Fibroblast of mammary gland (primary cell): ENCODE measurements around the gene DISP3.

Experiments
- DNase-seq: peaks from one replicate; pipeline ENCODE4 v3.0.0-alpha.2; 2010; ENCODE audit warnings: low read depth
- H3K4me3 ChIP-seq: 2 replicates; pipeline ENCODE4 v1.5.1; 2011; ENCODE audit warnings: low read depth, mild to moderate bottlenecking, low read length, moderate library complexity; ENCODE audit not compliant: control insufficient read depth
- TF ChIP-seq, protein P1 (sequence below): conservative IDR thresholded peaks from 2 replicates; pipeline ENCODE4 v1.5.1; 2011; ENCODE audit warnings: low read depth, low read length, inconsistent platforms; ENCODE audit not compliant: control insufficient read depth, insufficient read depth

DISP3 gene

DNA sequence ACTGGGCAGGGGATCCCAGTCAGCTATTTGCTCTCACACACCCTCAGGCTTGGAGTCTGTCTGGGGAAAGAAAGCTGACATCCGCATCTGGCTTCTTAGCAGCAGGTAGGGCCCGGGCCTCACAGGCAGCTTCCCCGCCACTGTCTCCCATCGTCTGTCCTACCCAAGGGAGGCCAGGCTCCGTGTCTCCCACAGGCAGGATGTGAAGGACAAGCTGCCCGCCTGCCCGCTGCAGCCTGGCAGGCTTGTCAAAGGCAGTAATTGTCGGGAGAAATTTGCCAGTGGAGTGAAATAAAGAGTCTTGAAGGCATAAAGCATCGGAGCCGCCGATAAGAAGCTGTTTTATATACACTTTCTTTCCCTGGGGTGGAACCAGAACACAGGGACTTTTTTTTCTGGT lies 44.0 kb upstream of the DISP3 start:
- DNase-seq = no peak
- TF ChIP-seq, protein P1, sequence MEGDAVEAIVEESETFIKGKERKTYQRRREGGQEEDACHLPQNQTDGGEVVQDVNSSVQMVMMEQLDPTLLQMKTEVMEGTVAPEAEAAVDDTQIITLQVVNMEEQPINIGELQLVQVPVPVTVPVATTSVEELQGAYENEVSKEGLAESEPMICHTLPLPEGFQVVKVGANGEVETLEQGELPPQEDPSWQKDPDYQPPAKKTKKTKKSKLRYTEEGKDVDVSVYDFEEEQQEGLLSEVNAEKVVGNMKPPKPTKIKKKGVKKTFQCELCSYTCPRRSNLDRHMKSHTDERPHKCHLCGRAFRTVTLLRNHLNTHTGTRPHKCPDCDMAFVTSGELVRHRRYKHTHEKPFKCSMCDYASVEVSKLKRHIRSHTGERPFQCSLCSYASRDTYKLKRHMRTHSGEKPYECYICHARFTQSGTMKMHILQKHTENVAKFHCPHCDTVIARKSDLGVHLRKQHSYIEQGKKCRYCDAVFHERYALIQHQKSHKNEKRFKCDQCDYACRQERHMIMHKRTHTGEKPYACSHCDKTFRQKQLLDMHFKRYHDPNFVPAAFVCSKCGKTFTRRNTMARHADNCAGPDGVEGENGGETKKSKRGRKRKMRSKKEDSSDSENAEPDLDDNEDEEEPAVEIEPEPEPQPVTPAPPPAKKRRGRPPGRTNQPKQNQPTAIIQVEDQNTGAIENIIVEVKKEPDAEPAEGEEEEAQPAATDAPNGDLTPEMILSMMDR = no peak
- H3K4me3 ChIP-seq = no peak overlapping the region

DNA sequence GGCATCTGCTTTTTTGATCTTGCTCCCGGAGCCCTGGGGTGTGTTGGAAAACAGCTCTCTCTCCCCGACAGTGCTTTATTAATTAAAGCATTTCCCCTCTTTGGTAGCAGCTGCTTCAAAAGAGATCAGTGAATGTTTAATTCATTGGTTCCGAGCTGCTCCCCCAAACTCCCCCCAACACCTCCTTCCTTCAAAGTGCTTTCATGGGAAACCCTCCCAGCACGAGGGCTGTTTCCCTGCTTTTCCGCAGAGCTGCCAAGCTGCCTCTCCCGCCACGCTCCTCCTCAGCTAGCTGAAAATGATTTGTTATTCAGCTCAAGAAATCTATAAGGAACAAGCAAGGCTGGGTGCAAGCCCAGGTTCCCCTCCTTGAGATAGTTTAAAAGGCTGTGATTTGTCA lies 40.0 kb upstream of the DISP3 start:
- TF ChIP-seq, protein P1 = no peak
- DNase-seq = no peak
- no peak overlapping the region for H3K4me3 ChIP-seq

DNA sequence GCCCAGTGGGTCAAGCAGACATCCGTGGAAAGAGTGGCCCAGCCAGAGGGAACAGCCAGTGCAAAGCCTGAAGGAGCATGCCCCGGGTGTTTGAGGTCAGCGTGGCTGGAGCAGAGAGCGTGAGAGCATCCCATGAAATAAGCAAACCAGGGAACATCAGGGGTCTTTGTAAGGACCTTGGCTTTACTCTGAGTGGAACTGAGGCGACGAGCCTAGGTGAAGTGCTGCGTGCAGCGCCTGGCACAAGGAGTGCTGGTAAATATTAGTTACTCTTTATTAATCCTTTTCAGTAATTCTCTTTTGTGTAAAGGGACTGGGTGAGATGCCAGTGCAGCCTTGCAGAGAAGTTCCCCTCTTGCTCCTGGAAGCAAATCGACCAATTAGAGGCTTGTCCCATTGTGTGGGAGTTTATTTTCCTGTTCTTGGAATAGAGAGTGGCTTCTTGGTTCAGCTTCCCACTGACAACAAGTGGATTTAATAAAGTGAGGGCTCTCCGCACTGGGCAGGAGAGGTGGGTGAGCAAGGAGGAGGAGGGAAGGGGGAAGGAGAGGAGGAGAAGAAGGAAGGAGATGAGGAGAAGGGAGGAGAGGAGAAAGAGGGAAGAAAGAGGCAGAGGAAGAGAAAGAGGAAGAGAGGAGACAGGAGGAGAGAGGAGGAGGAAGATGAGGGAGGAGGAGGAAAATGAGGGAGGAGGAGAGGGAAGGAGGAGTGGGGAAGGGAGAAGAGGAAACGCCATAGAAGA lies 37.6 kb upstream of the DISP3 start:
- DNase-seq = no peak
- no peak overlapping the region for H3K4me3 ChIP-seq
- TF ChIP-seq, protein P1 = no peak

DNA sequence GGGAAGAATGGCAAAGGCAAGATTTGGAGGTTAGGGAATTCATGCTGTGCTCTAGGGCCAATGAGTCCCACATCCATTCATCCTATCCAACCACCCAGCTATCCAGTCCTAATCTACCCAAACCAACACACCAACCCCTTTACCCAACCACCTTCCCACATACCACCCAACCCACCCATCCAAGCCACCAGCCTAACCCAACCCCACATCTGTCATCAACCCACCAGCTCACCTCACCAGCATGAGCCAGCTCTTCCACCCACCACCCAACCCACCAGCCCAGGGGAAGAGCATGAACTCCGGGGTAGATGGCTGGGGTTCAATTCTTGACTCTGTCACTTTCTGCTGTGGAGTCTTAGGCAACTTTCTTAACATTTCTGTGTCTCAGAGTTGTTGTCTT lies 35.9 kb upstream of the DISP3 start:
- no peak overlapping the region for H3K4me3 ChIP-seq
- DNase-seq = no peak
- TF ChIP-seq, protein P1 = no peak

DNA sequence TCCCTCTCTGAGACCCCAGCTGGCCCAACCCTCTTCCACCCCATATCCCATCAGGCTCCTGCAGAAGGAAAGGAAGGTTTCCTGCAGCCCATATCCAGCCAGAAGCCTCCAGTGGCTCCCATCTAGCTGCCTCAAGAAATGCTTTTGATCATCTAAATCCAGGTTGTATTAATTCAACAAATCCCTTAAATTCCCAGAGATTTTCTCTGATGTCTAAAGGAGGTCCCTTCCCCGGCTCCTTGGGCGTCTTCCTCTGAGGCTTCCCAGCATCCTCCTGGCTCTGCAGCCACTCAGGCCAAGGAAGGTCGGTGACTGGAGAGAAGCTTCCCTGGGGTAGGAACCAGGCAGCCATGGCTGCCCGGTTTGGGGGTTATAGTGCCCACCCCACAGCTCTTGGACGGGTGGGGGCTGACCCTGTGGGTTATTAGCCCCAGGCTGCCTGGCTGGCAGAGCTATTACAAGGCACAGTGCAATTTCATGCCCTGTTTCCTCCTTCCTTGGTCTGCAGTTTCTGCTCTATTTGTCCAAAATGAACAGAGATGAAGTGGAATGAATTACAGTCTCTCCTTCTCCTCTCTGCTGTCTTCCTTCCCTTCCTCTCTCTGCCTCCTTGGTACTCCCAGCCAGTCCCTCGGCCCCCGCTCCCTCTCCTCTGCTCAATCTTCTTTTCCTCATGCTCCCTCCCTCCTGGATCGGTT lies 34.8 kb upstream of the DISP3 start:
- DNase-seq = no peak
- TF ChIP-seq, protein P1 = no peak
- H3K4me3 ChIP-seq = no peak overlapping the region

DNA sequence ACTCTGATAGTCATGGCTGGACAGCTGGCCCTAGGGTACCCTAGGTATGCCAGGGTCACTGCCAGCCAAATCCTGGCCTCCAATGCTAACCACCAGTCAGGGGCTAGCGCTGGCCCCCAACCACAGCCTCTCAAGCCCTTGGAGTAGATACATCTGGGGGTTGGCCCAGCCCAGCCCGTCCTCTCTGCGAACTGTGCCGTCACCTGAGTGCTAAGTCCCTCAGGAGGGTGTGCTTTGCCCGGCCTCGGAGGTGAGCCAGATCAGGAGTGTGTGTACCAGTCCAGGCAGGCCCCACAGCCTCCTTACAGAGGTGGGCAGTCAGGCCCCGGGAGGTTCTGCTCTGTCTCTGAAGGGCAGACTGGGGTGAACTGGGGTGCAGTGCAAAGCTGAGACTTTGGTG lies 34.0 kb upstream of the DISP3 start:
- DNase-seq = no peak
- TF ChIP-seq, protein P1 = no peak
- H3K4me3 ChIP-seq = no peak overlapping the region
